Central memory CD4-positive, alpha-beta T cell (primary cell): ENCODE data around the gene ARL17B.
"Not testable (repeated sequence)": the region's sequence is repeated elsewhere in the genome, so short reads cannot be mapped to it uniquely, and the experiment has no call there.

ENCODE experiments used
- DNase-seq: peaks from one replicate; pipeline ENCODE4 v3.0.0; 2022
- total RNA-seq, 3 experiments: gene quantifications; one replicate each; lab custom pipeline; 2026; lab: John Stamatoyannopoulos, UW

ARL17B gene
- total RNA-seq, result 2.0 to 12.5 (median 4.7) reads per million in 3 experiments

GRCh38 chr17:46361755-46362154 lies at the start of gene ARL17B:
Gene ARL17B (minus strand): TSS chr17:46361766. CDS start chr17:46358397, 3,369 bp downstream.
- DNase-seq, result peak; percentile 90

GRCh38 chr17:46409864-46410263 lies 48.3 kb upstream of the ARL17B start:
- not testable (repeated sequence) for DNase-seq

- not testable (repeated sequence) for DNase-seq
Measured at GRCh38 chr17:46407155-46407554, 45.6 kb upstream of the ARL17B start.

- not testable (repeated sequence) for DNase-seq
Measured at GRCh38 chr17:46401033-46401787, 39.6 kb upstream of the ARL17B start.

- DNase-seq, result not testable (repeated sequence)
Measured at GRCh38 chr17:46400543-46400942, 39.0 kb upstream of the ARL17B start.

GRCh38 chr17:46399993-46400392 lies 38.4 kb upstream of the ARL17B start:
- not testable (repeated sequence) for DNase-seq

- not testable (repeated sequence) for DNase-seq
Measured at GRCh38 chr17:46396292-46396691, 34.7 kb upstream of the ARL17B start.

GRCh38 chr17:46393702-46394101 lies 32.1 kb upstream of the ARL17B start:
- not testable (repeated sequence) for DNase-seq

- DNase-seq, result not testable (repeated sequence)
Measured at GRCh38 chr17:46385491-46385890, 23.9 kb upstream of the ARL17B start.

- DNase-seq, result not testable (repeated sequence)
Measured at GRCh38 chr17:46383118-46383517, 21.6 kb upstream of the ARL17B start.

GRCh38 chr17:46373418-46373817 lies 11.9 kb upstream of the ARL17B start:
- not testable (repeated sequence) for DNase-seq

GRCh38 chr17:46372236-46373229 lies 11.0 kb upstream of the ARL17B start:
- DNase-seq, result not testable (repeated sequence)

GRCh38 chr17:46367520-46367919 lies 6.0 kb upstream of the ARL17B start:
- DNase-seq, result not testable (repeated sequence)

- DNase-seq, result not testable (repeated sequence)
Measured at GRCh38 chr17:46361145-46361735, 326 bp downstream of the ARL17B start.

GRCh38 chr17:46353856-46354255 lies 7.7 kb downstream of the ARL17B start:
- not testable (repeated sequence) for DNase-seq

- not testable (repeated sequence) for DNase-seq
Measured at GRCh38 chr17:46349060-46349459, 12.5 kb downstream of the ARL17B start.

GRCh38 chr17:46348345-46348744 lies 13.2 kb downstream of the ARL17B start:
- DNase-seq, result not testable (repeated sequence)

- DNase-seq, result not testable (repeated sequence)
Measured at GRCh38 chr17:46342131-46342530, 19.4 kb downstream of the ARL17B start.

GRCh38 chr17:46341220-46341619 lies 20.3 kb downstream of the ARL17B start:
- DNase-seq, result not testable (repeated sequence)

- DNase-seq, result not testable (repeated sequence)
Measured at GRCh38 chr17:46294831-46295230, 66.7 kb downstream of the ARL17B start, which contains the start of gene LRRC37A. Gene LRRC37A (plus strand): TSS chr17:46295131. CDS start chr17:46295134, 3 bp downstream.

- not testable (repeated sequence) for DNase-seq
Measured at GRCh38 chr17:46291618-46292017, 69.9 kb downstream of the ARL17B start.

- not testable (repeated sequence) for DNase-seq
Measured at GRCh38 chr17:46290906-46291546, 70.5 kb downstream of the ARL17B start.
